GM23338 (cell line): ENCODE data around the gene PAN2. TPM values are rescaled to one million over a fixed set of nuclear protein-coding genes. Genes with fewer than 3 reads are reported as not detected.

Source experiments
- ATAC-seq: fragments of 200-7000 bp; cut with Tn5 transposase; 3 replicates; pipeline ENCODE4 v1.9.1; 2020
- DNase-seq: peaks from one replicate; pipeline ENCODE4 v3.0.0-alpha.2; 2015; ENCODE audit warnings: low spot score
- H2AFZ ChIP-seq: fragments of 200-600 bp; sonication (generic); 2 replicates; pipeline ENCODE4 v1.8.0; 2016; ENCODE audit warnings: antibody characterized with exemption, mild to moderate bottlenecking, moderate library complexity
- H3F3A ChIP-seq: fragments of 200-600 bp; sonication (generic); replicated peaks from 2 replicates; pipeline ENCODE4 v1.8.0; 2017; ENCODE audit warnings: antibody characterized with exemption, mixed run types, low read depth
- H3K27ac ChIP-seq: fragments of 200-600 bp; sonication (generic); 2 replicates; pipeline ENCODE4 v1.6.1; 2016; ENCODE audit warnings: low read depth
- H3K27me3 ChIP-seq: fragments of 200-600 bp; sonication (generic); 2 replicates; pipeline ENCODE4 v1.8.0; 2016; ENCODE audit warnings: mild to moderate bottlenecking, mixed run types, moderate library complexity; ENCODE audit not compliant: insufficient read depth
- H3K36me3 ChIP-seq: fragments of 200-600 bp; sonication (generic); 2 replicates; pipeline ENCODE4 v1.8.0; 2016; ENCODE audit warnings: mild to moderate bottlenecking; ENCODE audit not compliant: insufficient read depth
- H3K4me1 ChIP-seq: fragments of 200-600 bp; sonication (generic); 2 replicates; pipeline ENCODE4 v1.8.0; 2016; ENCODE audit warnings: mild to moderate bottlenecking, moderate library complexity; ENCODE audit not compliant: insufficient read depth
- H3K4me2 ChIP-seq: fragments of 200-600 bp; sonication (generic); 2 replicates; pipeline ENCODE4 v1.7.1; 2017; ENCODE audit warnings: mixed run types
- H3K4me3 ChIP-seq: fragments of 200-600 bp; sonication (generic); 2 replicates; pipeline ENCODE4 v1.6.1; 2016; ENCODE audit warnings: mixed run types
- H3K79me2 ChIP-seq: fragments of 200-600 bp; sonication (generic); replicated peaks from 2 replicates; pipeline ENCODE4 v1.8.0; 2017; ENCODE audit warnings: mild to moderate bottlenecking; ENCODE audit not compliant: insufficient read depth
- H3K9me2 ChIP-seq: fragments of 200-600 bp; sonication (generic); 2 replicates; pipeline ENCODE4 v1.8.0; 2017; ENCODE audit not compliant: insufficient read depth
- H4K20me1 ChIP-seq: fragments of 200-600 bp; sonication (generic); replicated peaks from 2 replicates; pipeline ENCODE4 v1.8.0; 2017; ENCODE audit warnings: mild to moderate bottlenecking; ENCODE audit not compliant: insufficient read depth
- H3K27ac Mint-ChIP-seq: 2 replicates; pipeline ENCODE4 v1.8.0; 2020; ENCODE audit warnings: inconsistent platforms, mild to moderate bottlenecking, moderate library complexity, mixed read lengths
- H3K27me3 Mint-ChIP-seq: 3 replicates; pipeline ENCODE4 v1.8.0; 2022; ENCODE audit warnings: low read depth, mild to moderate bottlenecking, moderate library complexity, mixed read lengths, inconsistent platforms; ENCODE audit not compliant: insufficient read depth, poor library complexity
- H3K36me3 Mint-ChIP-seq: 3 replicates; pipeline ENCODE4 v1.8.0; 2021; ENCODE audit warnings: low read depth, mild to moderate bottlenecking, inconsistent platforms, moderate library complexity, mixed read lengths
- H3K4me1 Mint-ChIP-seq: 3 replicates; pipeline ENCODE4 v1.8.0; 2020; ENCODE audit warnings: mild to moderate bottlenecking, inconsistent platforms, mixed read lengths
- H3K4me3 Mint-ChIP-seq: 3 replicates; pipeline ENCODE4 v1.8.0; 2021; ENCODE audit warnings: moderate library complexity, mild to moderate bottlenecking, inconsistent platforms, mixed read lengths
- H3K9me3 Mint-ChIP-seq: 3 replicates; pipeline ENCODE4 v1.8.0; 2020; ENCODE audit warnings: moderate library complexity, mild to moderate bottlenecking, inconsistent platforms, mixed read lengths
- CREB1 ChIP-seq: fragments of 250-450 bp; sonication (Bioruptor Pico); IDR thresholded peaks from 2 replicates; pipeline ENCODE4 v1.5.0; 2020; ENCODE audit warnings: low read depth, mild to moderate bottlenecking, moderate library complexity
- CTCF ChIP-seq, 2 experiments: fragments of 200-600 bp in 1 of 2; sonication (generic) in 1 of 2; conservative IDR thresholded peaks; 2 replicates each; pipeline versions ENCODE4 v1.5.1 to v1.6.1; 2016 to 2017; ENCODE audit warnings: antibody characterized with exemption in 2 of 2, low read depth in 2 of 2, mild to moderate bottlenecking in 2 of 2, moderate library complexity in 1 of 2
- ETS1 ChIP-seq: IDR thresholded peaks from 2 replicates; pipeline ENCODE4 v1.6.1; 2016; ENCODE audit warnings: antibody characterized with exemption
- EZH2 ChIP-seq: fragments of 200-600 bp; sonication (generic); IDR thresholded peaks from one replicate; pipeline ENCODE4 v1.8.0; 2017; ENCODE audit warnings: antibody characterized with exemption, mild to moderate bottlenecking, low read depth; ENCODE audit not compliant: unreplicated experiment
- EZH2phosphoT487 ChIP-seq: fragments of 200-600 bp; sonication (generic); IDR thresholded peaks from one replicate; pipeline ENCODE4 v1.8.1; 2018; ENCODE audit warnings: antibody characterized with exemption; ENCODE audit not compliant: unreplicated experiment
- JUNB ChIP-seq: IDR thresholded peaks from one replicate; pipeline ENCODE4 v1.6.1; 2016; ENCODE audit warnings: antibody characterized with exemption; ENCODE audit not compliant: unreplicated experiment
- NANOG ChIP-seq: IDR thresholded peaks from 2 replicates; pipeline ENCODE4 v1.6.1; 2016; ENCODE audit warnings: antibody characterized with exemption, borderline replicate concordance
- POLR2AphosphoS5 ChIP-seq: IDR thresholded peaks from 2 replicates; pipeline ENCODE4 v1.6.1; 2016; ENCODE audit warnings: antibody characterized with exemption, low read depth
- REST ChIP-seq: IDR thresholded peaks from one replicate; pipeline ENCODE4 v1.6.1; 2018; ENCODE audit warnings: antibody characterized with exemption; ENCODE audit not compliant: unreplicated experiment
- STAT1 ChIP-seq: IDR thresholded peaks from one replicate; pipeline ENCODE4 v1.6.1; 2016; ENCODE audit warnings: antibody characterized with exemption; ENCODE audit not compliant: unreplicated experiment
- ZNF114 ChIP-seq: fragments of 250-450 bp; sonication (Bioruptor Pico); IDR thresholded peaks from 2 replicates; pipeline ENCODE4 v1.5.0; 2020; ENCODE audit warnings: mild to moderate bottlenecking, moderate library complexity
- ZNF331 ChIP-seq: fragments of 250-450 bp; sonication (Bioruptor Pico); IDR thresholded peaks from 2 replicates; pipeline ENCODE4 v1.5.0; 2020; ENCODE audit warnings: low read depth, mild to moderate bottlenecking, moderate library complexity
- ZNF462 ChIP-seq: fragments of 250-450 bp; sonication (Bioruptor Pico); IDR thresholded peaks from 2 replicates; pipeline ENCODE4 v1.5.0; 2020; ENCODE audit warnings: mild to moderate bottlenecking, moderate library complexity
- polyA plus RNA-seq: library from polyadenylated mRNA; unstranded; fragments of >200 nt; fragmentation: Nextera tagmentation; extraction: Ambion mirVana; gene quantifications from 2 replicates; pipeline ENCODE4 v1.2.1, GENCODE V29; 2016
- total RNA-seq: library from RNA; depleted of rRNA; stranded (reverse); fragments of >200 nt; shearing (Covaris generic); gene quantifications from 2 replicates; pipeline ENCODE4 v1.2.3, GENCODE V29; 2014

Gene PAN2
- total and polyA plus RNA-seq, 2 experiments from 2014 or later = 11.5 to 27.2 TPM

- no peak for TF ChIP-seq ZNF462
- no peak for TF ChIP-seq EZH2
Measured at GRCh38 chr12:56298828-56299227, 35.0 kb downstream of the PAN2 start (continued).

- H3K9me2 ChIP-seq = no peaks in the 10 kb centered on the region
- Mint-ChIP-seq H3K27ac (no peak overlapping the region), H3K9me3 (no peaks in the 10 kb centered on the region; the same call in 2 of the 3 replicates), H3K4me1 (peaks cover 19% of the 10 kb centered on the region), H3K4me3 (no peak overlapping the region), H3K36me3 (peaks cover 32% of the 10 kb centered on the region; the same call in 2 of the 3 replicates), H3K27me3 (peaks cover 11% of the 10 kb centered on the region)
- H3K4me1 ChIP-seq = peaks cover 18% of the 10 kb centered on the region
- ATAC-seq = no peak
- peaks cover 74% of the 10 kb centered on the region for H3K79me2 ChIP-seq
- 0 out of 2 replicates have a peak overlapping the region, but pooled peaks have one; percentile 48 for H3K27ac ChIP-seq
- peaks cover 13% of the 10 kb centered on the region for H3F3A ChIP-seq
- no peak overlapping the region for H2AFZ ChIP-seq
- no peak overlapping the region for H3K4me2 ChIP-seq
- peaks cover 20% of the 10 kb centered on the region for H4K20me1 ChIP-seq
- H3K27me3 ChIP-seq = no peaks in the 10 kb centered on the region
- peaks cover 14% of the 10 kb centered on the region; the same call in 1 of the 2 replicates for H3K36me3 ChIP-seq
- H3K4me3 ChIP-seq = no peak overlapping the region
- DNase-seq = no peak
- TF ChIP-seq NANOG (no peak), EZH2phosphoT487 (no peak), CTCF (conservative IDR thresholded peaks at IDR 0.05; ENCODE audit: low read depth in 2 of 2) (no peak), ETS1 (no peak), POLR2AphosphoS5 (no peak), ZNF114 (CRISPR knock-in tag) (no peak), EZH2 (no peak), ZNF331 (CRISPR knock-in tag) (no peak), REST (no peak), STAT1 (no peak), JUNB (no peak), CREB1 (CRISPR knock-in tag) (no peak)
Measured at GRCh38 chr12:56297400-56297799, 36.4 kb downstream of the PAN2 start.
